NCI-H2196 (cell line): ENCODE measurements around the gene DGCR8.
"Not testable (repeated sequence)": the region's sequence is repeated elsewhere in the genome, so short reads cannot be mapped to it uniquely, and the experiment has no call there.

ENCODE experiments used
- DNase-seq: peaks from one replicate; lab custom pipeline; 2025; ENCODE audit not compliant: unreplicated experiment; lab: John Stamatoyannopoulos, UW

The DGCR8 gene

GRCh38 chr22:20065896-20066616, 14.0 kb upstream of the DGCR8 start:
- DNase-seq, result no peak

DNA sequence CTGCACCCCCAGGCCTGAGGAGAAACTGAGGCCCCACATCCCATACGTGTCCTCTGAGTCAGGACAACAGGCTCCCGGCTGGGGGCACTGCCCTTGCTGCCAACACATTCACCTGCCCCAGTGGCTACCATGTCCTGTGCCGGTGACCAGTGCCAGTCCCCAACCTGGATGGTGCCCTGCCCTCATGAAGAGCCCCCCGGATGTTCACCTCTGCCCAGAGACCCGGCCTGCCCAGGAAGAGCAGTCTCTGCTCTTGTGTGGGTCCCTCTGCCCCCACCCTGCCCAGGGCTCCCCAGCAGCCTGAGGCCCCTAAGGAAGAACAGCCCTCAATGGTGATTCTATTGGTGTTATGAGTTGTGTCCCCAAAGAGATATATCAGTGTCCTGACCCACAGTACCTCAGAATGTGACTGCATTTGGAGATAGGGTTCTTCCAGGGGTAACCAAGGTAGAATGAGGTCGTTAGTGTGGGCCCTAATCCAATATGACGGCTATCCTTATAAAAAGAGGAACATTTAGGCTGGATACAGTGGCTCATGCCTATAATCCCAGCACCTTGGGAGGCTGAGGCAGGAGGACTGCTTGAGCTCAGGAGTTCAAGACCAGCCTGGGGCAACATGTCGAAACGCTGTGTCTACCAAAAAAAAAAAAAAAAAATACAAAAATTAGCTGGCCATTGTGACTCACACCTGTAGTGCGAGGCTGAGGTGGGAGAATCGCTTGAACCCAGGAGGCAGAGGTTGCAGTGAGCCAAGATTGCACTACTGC, 13.2 kb upstream of the DGCR8 start:
- no peak for DNase-seq

DNA sequence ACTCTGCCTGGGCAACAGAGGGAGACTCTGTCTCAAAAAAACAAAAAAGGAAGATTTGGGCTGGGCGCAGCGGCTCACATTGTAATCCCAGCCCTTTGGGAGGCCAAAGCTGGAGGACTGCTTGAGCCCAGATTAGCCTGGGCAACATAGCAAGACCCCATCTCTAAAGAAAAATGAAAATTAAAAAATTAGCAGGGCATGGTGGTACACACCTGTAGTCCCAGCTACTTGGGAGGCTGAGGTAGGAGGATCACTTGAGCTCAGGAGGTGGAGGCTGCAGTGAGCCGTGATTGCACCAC, 12.7 kb upstream of the DGCR8 start:
- DNase-seq, result not testable (repeated sequence)

GRCh38 chr22:20068640-20069039, 11.4 kb upstream of the DGCR8 start:
- no peak for DNase-seq

DNA sequence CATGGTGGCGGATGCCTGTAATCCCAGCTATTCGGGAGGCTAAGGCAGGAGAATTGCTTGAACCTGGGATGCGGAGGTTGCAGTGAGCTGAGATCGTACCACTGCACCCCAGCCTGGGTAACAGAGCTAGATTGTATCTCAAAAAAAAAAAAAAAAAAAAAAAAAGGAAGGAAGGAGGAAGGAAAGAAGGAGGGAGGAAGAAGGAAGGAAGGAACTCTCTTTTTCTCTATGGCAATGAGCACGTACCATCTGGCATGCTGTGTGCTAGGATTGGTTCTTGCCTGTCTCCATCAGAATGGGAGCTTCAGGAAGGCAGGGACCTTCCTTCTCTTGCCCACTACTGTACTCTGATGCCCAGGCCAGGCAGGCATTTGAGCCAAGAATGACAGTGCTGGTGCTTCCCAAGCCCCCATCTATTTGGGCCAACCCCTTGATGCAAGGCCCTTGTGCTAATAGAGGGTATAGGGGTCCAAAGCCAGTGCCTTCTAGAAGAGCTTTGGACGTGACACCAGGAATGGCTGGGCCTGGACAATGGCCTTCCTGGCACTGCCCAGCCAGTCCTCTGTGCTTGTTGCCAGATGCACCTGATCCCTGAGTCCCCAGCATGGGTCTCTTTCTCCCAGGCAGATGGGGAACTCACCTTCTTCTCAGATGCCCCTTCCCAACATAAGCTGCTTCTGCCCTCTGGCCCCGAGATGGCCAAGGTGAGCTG, 10.6 kb upstream of the DGCR8 start:
- no peak for DNase-seq

GRCh38 chr22:20071524-20071972, 8.5 kb upstream of the DGCR8 start:
- DNase-seq, result no peak

DNA sequence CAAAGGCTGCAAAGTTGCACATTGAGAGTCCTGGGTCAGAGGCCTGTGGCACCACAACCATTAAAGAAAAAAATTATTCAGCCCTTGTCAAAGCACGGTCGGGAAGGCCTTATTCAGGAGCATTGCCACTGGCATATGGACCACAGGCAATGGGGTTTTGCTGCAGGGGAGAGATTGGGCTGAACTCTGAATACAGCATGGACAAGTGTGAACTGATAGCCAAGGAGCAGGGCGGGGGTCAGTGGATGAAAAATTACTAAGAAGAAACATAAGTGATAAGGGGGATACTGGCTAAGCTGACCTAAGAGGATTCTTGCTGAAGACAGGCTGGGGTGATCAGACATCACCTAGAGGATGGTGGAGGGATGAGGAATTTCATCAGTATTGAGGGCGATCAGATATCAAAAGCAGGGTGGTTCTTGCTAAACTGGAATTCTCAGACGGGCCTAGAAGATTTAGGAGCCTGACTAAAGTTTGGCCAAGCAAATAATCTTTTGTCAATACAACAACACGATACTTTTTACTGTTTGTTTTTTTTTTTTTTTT, 3.3 kb upstream of the DGCR8 start:
- no peak for DNase-seq

DNA sequence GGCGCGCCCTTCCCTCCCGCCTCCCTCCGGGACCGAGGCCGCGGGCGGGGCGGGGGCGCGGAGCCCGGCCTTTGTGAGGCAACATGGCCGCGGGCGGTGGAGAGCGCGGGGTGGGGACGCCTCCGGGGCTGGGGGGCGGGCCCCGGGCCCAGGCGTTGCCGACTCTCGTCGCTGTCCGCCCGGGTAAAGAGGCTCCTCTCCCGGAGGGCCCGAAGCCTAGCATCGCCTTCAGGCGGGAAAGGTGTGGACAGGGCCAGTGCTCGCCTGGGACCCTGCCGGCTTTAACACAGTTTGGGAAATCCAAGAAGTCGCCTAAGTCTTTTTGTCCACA, 369 bp downstream of the DGCR8 start:
- peak; percentile 49 for DNase-seq

- peak; percentile 31 for DNase-seq
Measured at GRCh38 chr22:20080776-20081654, 974 bp downstream of the DGCR8 start.

GRCh38 chr22:20083157-20083890, 3.3 kb downstream of the DGCR8 start:
- DNase-seq, result no peak

DNA sequence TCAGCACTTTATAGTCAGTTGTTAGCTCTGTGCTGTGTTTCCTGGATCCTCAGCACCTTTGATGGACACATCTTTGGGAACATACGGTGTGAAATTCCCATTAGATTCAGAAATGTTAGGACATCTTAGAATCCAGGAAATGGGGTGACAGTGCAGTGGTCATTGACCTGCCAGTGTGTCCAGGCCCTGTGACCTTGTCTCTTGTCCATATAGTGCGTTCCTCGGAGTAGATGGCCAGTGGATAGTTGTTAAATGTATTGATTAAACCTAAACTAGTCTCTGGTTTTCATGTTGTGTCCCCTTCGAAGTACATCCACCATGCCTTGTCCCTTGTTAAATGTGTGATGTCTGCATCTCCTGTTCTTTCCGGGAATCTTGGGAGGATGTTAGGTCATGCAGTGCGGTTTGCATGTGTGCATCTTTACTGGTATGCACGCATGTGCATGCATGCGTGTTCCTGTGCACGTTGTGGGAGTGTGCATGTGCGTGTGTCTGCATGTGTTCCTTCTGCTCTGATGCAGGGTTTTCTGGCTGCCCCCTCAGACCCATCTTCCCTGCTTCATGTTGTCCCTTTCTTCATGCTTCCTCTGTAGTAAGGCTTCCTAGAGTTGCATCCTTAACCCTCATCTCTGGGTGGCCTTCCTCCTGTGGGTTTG, 4.0 kb downstream of the DGCR8 start:
- DNase-seq, result no peak

DNA sequence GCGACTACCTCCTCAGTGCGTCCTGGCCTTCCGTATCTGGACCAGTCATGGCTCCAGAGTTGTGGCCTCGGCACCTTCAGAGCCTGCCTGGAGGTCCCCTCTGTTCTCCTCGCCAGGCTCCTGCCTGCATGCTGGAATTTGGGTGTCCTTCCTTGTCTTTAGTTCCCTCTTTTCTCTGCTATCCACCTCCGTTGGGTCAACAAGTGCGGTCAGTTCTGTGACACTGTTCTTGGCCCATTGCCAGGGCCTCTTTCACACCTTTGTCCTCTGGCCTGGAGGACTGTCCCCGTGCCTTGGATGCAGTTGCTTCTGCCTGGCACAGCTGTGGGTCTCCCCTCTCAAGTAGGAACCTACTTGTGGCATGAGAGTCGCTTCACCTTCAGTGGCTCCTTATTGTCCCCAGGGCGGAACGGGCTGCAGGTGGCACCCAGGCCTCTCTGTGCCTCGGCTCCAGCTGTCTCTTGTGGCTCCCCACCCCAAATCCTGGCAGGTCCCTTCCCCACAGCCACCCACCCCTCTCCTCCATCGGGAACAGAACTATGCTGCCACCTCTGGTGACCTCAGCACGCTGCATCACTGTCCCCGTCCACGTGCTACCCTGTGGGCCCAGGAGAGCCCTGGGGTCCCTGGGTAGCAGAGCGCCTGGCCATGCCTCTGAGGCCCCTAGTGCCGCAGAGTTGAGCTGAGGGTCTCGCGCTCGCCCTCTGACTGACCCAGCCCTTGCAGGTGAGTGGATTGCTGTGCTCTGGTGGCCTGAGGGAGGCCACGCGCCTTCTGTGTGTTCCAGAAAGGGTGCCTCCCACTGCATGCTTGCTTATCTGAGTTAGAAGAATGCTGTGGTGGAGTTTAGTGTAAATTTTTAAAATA, 4.7 kb downstream of the DGCR8 start:
- peak; percentile 3 for DNase-seq

DNA sequence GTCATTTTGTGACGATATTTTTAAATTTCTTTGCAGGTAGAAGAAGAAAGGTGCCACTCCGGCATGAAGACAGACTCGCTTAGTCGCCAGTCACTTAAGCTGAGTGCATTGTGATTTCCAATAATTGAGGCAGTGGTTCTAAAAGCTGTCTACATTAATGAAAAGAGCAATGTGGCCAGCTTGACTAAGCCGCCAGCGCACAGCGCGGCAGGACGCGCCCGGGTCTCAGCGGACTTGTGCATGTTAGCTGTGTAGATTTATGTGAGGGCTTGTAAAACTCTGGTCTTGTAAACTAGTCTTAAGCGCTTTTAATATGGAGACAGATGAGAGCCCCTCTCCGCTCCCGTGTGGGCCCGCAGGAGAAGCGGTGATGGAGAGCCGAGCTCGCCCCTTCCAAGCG, 5.6 kb downstream of the DGCR8 start:
- no peak for DNase-seq

DNA sequence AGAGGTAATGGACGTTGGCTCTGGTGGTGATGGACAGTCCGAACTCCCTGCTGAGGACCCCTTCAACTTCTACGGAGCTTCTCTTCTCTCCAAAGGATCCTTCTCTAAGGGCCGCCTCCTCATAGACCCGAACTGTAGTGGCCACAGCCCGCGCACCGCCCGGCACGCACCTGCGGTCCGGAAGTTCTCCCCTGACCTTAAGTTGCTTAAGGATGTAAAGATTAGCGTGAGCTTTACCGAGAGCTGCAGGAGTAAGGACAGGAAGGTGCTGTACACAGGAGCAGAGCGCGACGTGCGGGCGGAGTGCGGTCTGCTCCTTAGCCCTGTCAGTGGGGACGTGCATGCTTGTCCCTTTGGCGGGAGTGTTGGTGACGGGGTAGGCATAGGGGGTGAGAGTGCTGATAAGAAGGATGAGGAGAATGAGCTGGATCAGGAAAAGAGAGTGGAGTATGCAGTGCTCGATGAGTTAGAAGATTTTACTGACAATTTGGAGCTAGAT, 6.1 kb downstream of the DGCR8 start:
- DNase-seq, result no peak

- DNase-seq, result no peak
Measured at GRCh38 chr22:20086763-20087162, 6.7 kb downstream of the DGCR8 start.

DNA sequence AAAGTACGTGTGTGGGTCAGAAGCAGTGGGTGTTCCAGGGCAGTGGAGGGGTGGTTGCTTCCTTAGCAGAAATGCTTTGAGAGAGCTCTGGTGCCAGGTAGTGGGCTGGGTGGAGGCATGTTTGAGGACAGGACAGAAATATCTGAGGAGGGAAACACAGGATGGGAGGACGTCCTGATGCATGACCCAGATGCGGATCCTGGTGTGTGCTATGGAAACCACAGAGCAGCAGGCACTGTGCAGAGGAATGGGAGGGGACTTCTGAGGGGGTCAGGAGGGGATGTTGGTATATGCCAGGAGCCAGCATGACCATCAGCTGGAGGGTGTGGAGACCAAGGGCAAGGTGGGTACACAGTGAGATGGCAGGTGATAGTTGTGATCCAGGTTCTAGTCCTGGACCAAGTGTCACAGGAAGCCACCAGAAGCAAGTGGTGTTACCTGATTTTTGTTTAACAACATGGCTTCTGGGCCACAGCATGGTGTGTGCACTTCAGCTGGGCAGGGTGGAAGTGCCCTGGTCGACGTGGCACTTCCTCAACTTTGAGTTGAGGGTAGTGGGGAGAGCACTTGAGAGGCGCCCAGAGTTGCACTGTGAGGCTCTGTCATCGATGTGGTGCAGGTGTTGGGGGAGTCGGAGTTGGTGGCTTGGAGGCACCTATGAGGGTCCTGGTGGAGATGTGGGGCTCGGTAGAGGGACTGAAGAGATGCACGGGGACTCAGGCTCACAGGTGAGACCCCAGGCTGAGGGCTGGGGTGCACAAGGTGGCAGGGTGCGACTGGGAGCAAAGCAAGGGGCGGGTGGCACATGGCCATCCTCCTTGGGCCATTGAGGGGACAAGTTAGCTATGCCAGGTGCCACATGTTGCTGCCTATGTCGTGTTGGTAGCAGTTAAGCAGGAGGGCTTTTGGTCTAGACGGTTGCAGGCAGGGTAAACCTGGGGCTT, 7.5 kb downstream of the DGCR8 start:
- DNase-seq, result no peak

- DNase-seq, result no peak
Measured at GRCh38 chr22:20088263-20088648, 8.2 kb downstream of the DGCR8 start.
